ENCODE data around the gene B9D2.

B9D2 gene

DNA sequence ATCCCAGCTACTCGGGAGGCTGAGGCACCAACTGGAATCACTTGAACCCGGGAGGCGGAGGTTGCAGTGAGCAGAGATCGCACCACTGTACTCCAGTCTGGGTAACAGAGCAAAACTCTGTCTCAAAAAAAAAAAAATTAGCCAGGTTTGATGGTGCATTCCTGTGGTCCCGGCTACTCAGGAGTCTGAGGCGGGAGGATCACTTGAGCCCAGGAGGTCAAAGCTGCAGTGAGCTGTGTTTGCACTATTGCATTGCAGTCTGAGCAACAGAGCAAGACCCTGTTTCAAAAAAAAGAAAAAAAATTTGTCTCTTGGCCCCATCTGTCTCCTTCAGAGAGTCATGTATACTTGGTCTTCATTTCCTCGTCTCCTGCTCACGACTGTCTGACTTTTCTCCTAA lies 52.3 kb downstream of the B9D2 start:
- H3K27ac ChIP-seq: peak overlapping the region; percentile 98
- DNase-seq: no peak
- peak overlapping the region; percentile 82 for H3K4me3 ChIP-seq (ENCODE audit: low read depth, low read length)
- no peaks in the 10 kb centered on the region for H3K27me3 ChIP-seq (replicated peaks)
- TF ChIP-seq CTCF (IDR thresholded peaks at IDR 0.05; ENCODE audit: low read depth, low read length, missing control alignments): no peak
- H3K36me3 ChIP-seq (replicated peaks): peaks cover 33% of the 10 kb centered on the region
- in situ Hi-C loops (cut with HindIII; ENCODE audit: low pct_ligation_motif_present, low sequenced_read_pairs): no loop called here

GRCh38 chr19:41311072-41311471 lies 52.9 kb downstream of the B9D2 start:
- Histone ChIP-seq H3K36me3 (replicated peaks) (peaks cover 33% of the 10 kb centered on the region), H3K4me3 (ENCODE audit: low read depth, low read length) (peak overlapping the region; percentile 82)
- in situ Hi-C loops (cut with HindIII; ENCODE audit: low pct_ligation_motif_present, low sequenced_read_pairs): no loop called here

DNA sequence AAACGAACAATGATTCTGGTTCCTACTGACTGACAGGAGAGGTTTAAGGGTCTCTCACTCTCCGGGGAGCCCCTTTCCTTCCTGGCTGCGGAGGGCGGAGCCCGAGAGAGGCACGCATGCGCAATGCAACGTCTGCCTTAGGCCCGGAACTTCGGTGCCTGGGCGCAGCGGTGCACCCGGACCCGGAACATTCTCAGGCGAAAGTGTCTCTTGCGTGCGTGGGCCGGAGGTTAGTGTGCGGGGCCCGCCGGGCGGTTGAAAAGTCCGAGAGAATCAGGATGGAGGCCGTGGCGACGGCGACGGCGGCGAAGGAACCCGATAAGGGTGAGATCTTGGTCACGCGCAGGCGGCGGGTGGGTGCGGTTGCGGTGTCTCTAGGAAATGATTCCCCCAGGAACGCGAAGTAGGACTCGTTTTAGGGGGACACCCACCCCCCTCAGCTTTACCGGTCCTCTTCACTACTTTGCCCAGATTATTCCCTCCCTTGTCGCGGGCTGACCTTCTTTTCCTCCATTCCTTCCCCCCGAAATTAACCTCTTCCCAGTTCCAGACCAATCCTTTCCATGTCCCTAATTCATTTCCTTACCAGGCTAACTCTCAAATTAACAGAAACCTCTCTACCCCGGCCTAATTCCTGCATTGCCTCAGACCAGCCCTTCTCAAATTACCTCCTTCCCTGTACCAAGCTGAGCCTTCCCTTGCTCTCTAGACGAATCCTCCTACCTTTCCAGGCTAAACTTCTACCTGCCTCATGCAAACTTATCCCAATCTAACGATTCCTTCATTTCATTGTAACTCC lies 53.7 kb downstream of the B9D2 start, which contains the start of gene CCDC97:
CCDC97 (plus strand) TSS at position 140 of the 799 bp plus-strand sequence; CDS start at position 279, 139 bp downstream.
- in situ Hi-C loops (cut with HindIII; ENCODE audit: low pct_ligation_motif_present, low sequenced_read_pairs): no loop called here
- peak; percentile 75 for DNase-seq
- H3K36me3 ChIP-seq (replicated peaks): peaks cover 34% of the 10 kb centered on the region
- H3K4me3 ChIP-seq (ENCODE audit: low read depth, low read length): peak within 1 kb of the TSS; percentile 82
- H3K27me3 ChIP-seq (replicated peaks): no peaks in the 10 kb centered on the region
- H3K27ac ChIP-seq: peak within 1 kb of the TSS; percentile 98
- no peak for TF ChIP-seq CTCF (IDR thresholded peaks at IDR 0.05; ENCODE audit: low read depth, low read length, missing control alignments)

More at GRCh38 chr19:41311072-41311471, 52.9 kb downstream of the B9D2 start:
- no peaks in the 10 kb centered on the region for H3K27me3 ChIP-seq (replicated peaks)
- TF ChIP-seq CTCF (IDR thresholded peaks at IDR 0.05; ENCODE audit: low read depth, low read length, missing control alignments): no peak
- DNase-seq: no peak
- H3K27ac ChIP-seq: peak overlapping the region; percentile 98

- peak overlapping the region; percentile 98 for H3K27ac ChIP-seq
- no peak for DNase-seq
- TF ChIP-seq CTCF (IDR thresholded peaks at IDR 0.05; ENCODE audit: low read depth, low read length, missing control alignments): no peak
- peaks cover 40% of the 10 kb centered on the region for H3K36me3 ChIP-seq (replicated peaks)
- in situ Hi-C loops (cut with HindIII; ENCODE audit: low pct_ligation_motif_present, low sequenced_read_pairs): no loop called here
- peak overlapping the region; percentile 82 for H3K4me3 ChIP-seq (ENCODE audit: low read depth, low read length)
- H3K27me3 ChIP-seq (replicated peaks): no peaks in the 10 kb centered on the region
Observed at GRCh38 chr19:41309180-41310032, 54.5 kb downstream of the B9D2 start.

DNA sequence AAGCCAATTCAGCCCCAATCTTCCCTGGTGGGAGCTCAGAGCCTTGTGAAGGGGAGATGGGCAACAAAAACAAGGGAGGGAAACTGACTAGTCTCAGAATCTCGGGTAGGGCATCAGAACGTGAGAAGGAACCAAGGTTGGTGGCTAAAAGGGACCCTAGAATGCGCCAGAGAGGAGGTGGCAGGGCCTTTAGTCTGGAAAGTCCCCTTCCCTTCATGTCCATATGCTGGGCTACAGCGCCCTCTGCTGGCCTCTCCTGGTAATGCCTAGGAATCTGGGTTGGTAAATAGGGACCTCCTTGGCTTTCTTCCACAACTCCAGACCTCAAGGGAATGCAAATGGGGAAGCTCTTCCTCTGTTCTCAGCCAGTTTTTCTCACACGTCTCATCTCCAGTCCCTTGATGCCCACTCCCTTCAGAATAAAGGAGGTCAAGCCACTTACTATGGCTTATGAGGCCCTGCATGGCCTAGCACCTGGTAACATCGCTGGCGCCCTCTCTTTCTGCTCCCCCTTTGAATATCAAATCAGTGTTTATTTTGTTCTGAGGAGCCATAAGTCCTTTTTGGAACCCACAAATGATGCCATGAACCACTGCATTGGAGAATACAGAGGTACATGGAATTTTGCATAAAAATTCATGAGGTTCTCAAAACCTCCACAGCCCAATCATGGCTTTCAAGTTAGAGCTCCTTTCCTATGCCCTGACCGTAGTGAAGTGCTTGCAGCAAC lies 55.3 kb downstream of the B9D2 start:
- no peak overlapping the region for H3K4me3 ChIP-seq (ENCODE audit: low read depth, low read length)
- in situ Hi-C loops (cut with HindIII; ENCODE audit: low pct_ligation_motif_present, low sequenced_read_pairs): no loop called here
- peaks cover 45% of the 10 kb centered on the region for H3K36me3 ChIP-seq (replicated peaks)
- peak overlapping the region; percentile 46 for H3K27ac ChIP-seq
- H3K27me3 ChIP-seq (replicated peaks): no peaks in the 10 kb centered on the region
- TF ChIP-seq CTCF (IDR thresholded peaks at IDR 0.05; ENCODE audit: low read depth, low read length, missing control alignments): peak; percentile 97
- peak; percentile 85 for DNase-seq
